GOT3 (cell line): ENCODE data around the gene STMN3.
"Not testable (repeated sequence)": the region's sequence is repeated elsewhere in the genome, so short reads cannot be mapped to it uniquely, and the experiment has no call there.

Source experiments
- DNase-seq: peaks from one replicate; lab custom pipeline; 2025; ENCODE audit warnings: mixed read lengths; lab: John Stamatoyannopoulos, UW

Gene STMN3

DNA sequence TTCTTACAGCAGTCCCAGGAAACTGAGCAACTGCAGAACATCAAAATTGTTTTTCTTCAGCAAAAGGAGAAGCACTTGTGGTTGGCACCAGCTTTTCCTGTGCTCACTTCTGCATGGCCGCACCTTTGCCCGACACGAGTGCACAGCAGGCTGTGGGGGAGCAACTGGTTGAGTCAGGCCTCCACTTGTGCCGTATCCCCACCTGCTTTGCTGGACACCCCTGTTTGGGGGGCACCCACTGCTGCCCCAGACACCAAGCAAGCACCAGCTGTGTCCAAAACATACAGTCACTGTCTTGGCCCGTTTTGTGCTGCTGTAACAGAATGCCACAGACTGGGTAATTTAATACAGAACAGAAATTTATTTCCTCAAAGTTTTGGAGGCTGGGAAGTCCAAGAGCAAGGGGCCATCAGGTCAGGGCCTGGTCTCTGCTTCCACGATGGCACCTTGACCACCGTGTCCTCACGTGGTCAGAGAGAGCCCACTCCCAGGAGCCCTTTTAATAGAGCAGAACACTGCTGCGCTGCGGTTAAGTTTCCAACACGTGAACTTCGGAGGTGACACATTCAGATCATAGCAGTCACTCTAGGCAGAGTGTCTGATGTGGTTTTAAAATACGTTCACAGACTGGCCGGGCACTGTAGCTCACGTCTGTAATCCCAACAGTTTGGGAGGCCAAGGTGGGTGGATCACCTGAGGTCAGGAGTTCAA, 17.6 kb downstream of the STMN3 start:
- no peak for DNase-seq

DNA sequence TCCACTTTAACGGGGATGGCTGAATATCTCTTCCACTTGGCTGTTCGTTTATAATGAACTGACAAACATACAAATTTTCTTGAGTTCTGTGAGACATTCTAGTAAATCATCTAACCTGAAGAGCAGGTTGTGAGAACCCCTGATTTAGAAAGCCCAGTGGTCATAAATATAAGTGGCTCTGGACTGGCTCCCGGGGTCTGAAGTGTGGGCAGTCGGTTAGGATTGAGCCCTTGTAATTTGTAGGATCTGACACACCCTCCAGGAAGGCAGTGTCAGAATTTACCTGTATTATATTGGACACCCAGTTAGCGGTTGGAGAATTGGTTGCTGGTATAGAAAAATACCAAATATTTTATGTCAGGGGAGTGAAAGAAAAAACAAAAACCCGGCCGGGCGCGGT, 19.5 kb downstream of the STMN3 start:
- DNase-seq = no peak

DNA sequence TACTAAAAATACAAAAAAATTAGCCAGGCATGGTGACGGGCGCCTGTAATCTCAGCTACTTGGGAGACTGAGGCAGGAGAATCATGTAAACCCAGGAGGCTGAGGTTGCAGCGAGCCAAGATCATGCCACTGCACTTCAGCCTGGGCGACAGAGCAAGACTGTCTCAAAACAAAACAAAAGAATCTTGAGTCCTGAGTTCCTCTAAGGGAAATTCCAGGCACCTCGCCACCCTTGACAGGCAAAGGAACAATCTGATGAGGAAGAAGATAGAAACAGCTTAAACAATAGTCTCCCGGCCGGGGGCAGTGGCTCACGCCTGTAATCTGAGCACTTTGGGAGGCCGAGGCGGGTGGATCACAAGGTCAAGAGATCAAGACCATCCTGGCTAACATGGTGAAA, 21.8 kb downstream of the STMN3 start:
- not testable (repeated sequence) for DNase-seq

DNA sequence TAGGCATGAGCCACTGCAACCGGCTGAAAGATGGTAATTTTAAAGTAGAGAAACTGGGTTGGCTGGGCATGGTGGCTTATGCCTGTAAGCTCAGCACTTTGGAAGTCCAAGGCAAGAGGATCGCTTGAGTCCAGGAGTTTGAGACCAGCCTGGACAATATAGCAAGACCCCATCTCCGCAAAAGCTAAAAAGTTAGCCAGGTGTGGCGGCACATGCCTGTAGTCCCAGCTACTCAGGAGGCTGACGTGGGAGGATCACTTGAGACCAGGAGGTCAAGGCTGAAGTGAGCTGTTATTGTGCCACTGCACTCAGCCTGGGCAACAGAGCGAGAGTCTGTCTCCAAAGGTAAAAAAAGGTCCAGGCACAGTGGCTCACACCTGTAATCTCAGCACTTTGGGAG, 22.3 kb downstream of the STMN3 start:
- DNase-seq = not testable (repeated sequence)

DNA sequence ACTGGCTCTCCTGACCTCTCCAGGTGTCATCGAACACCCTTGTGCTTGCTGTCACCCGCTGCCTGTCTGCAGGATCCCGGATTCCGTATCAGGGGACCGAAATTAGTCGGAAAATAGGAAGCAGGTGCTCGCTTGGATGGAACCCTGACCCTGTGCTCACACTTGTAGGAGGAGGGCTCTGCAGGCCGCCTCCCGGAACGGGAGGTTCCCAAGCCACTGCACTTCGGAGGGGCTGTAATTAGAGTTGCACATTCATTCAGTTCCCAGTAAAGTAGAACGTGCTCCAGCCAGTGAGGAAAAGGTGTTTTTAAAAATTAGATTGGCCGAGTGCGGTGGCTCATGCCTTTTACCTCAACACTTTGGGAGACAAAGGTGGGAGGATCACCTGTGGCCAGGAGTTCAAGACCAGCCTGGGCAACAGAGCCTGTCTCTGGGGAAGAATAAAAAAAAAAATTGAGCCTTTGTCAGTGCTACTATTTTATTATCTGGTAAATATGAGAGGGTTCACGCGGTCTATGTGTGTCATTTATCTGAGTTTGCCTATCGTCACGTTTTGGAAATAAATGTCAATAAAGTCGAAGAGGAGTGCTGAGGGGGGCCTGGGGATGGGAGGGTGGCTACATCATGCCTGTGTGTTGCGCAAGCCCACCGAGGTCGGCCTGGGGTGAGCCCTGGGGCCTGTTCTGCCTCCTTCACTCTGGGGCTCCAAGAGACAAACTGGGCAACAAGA, 24.8 kb downstream of the STMN3 start:
- DNase-seq = peak; percentile 25

DNA sequence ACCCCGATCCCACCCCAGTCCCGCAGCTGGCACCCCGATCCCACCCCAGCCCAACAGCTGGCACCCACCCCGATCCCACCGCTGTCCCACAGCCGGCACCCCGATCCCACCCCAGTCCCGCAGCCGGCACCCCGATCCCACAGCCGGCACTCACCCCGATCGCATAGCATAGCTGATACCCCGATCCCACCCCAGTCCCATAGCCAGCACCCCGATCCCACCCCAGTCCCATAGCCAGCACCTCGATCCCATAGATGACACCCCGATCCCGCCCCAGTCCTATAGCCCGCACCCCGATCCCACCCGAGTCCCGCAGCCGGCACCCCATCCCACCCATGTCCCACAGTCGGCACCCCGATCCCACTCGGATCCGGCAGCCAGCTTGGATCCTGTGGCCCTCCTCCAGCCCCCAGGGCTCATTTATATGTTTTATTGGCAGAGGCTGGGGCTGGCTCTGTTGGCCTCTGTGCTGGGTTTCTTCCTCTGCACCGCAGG, 25.4 kb downstream of the STMN3 start:
- DNase-seq = no peak

DNA sequence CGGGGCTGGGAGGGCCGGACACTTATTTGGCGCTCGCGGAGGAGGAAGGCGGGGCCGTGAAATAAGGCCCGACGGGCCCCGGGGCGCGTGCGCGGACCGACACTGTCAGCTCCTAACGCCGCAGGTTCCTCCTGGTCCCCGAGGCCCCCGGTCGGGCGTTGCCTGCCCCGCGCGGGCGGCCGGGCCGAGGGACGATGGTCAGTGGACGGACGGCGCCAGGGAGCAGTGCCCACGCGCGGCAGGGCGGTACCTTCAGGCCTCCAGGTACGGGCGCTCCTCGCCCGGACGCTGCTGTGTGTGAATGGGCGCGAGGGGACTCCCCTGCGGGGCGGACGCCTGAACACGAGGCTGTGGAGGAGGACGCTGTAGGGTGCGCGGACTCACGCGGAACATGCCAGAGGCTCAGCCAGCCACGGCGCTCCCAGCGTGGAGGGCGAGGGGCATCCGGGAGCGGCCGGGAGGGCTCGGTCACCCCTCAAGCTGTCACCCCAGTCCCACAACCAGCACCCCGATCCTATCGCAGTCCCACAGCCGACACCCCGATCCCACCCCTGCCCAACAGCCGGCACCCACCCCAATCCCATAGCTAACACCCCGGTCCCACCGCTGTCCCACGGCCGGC, 26.0 kb downstream of the STMN3 start:
- peak; percentile 91 for DNase-seq

DNA sequence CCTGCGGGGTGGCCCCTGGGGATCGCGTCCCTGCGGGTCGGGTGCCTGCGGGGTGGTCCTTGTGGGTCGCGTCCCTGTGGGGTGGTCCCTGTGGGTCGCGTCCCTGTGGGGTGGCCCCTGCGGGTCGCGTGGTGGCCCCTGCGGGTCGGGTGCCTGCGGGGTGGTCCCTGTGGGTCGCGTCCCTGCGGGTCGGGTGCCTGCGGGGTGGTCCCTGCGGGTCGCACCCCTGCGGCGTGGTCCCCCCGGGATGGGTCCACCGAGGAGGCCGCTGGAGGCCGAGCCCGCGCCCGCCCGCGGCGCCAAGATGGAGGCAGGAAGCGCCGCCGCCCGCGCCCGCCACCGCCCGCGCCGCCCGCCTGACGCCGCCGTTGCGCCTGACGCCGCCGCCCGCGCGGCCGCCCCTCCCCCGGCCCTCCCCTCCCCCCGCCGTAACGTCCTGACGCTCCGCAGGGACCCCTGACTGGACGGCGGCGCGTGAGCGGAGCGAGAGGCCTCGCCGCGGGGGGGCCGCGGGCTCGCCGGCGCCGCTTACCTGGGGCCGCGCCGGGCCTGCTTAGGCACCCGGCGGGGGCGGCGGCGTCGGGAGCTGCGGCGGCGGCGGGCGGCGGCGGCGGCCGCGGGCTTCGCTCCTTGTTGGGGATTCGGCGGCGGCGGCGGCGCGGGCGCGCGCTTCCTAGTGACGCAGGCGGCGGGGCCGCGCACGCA, 26.6 kb downstream of the STMN3 start, which contains the start of gene GMEB2:
Gene GMEB2, minus strand, starts transcription at position 678 of the 705 bp plus-strand sequence. CDS start 7,704 bp downstream, outside the sequence.
- peak; percentile 75 for DNase-seq

DNA sequence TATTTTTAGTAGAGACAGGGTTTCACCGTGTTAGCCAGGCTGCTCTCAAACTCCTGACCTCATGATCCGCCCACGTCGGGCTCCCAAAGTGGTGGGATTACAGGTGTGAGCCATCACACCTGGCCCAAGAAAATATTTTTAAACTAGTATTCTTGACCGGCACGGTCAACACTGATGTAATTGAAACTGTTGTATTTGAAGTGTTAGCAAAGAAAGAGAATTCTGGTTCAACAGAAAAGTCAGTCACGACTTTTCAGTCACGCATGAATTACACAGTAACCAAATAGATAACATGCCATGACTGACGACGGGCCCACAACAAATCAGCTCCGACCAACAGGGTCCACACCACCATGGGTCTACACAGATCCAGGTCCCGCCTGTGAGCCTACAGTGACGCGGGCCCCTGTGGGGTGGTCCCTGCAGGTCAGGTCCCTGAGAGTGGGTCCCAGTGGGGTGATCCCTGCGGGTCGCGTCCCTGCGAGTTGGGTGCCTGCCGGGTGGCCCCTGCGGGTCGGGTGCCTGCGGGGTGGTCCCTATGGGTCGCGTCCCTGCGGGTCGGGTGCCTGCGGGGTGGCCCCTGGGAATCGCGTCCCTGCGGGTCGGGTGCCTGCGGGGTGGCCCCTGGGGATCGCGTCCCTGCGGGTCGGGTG, 27.3 kb downstream of the STMN3 start:
- DNase-seq = no peak

DNA sequence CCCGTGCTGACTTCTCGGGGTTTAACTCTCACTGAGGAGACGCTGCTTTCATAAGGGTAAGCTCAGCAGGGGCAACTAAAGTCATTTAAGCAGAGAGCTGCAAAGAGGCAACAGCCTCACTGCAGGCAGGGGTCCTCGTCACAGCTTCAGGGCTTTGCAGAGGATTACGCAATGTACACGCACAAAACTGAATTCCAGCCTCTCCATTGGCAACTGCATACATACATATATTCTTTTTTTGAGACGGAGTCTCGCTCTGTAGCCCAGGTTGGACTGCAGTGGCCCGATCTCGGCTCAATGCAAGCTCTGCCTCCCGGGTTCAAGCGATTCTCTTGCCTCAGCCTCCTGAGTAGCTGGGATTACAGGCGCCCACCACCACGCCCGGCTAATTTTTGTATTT, 28.7 kb downstream of the STMN3 start:
- no peak for DNase-seq

DNA sequence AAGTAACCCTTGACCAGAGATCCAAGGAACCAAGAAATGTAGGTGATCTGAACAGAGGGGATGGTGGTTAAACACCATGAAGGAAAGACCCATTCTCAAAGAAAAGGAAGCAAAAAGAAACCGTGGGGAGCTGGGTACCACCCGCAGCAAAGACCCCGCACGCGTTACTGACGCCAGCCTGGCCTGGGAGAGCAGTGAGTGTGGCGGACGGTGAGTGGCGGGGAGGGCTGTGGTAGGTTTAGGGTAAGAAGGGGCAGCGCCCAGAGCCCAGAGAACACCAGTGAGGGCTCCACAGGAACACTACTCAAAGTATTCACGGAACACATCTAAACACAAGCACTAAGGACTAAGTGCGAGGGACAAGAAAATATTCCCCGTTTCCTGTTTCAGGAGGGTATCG, 30.5 kb downstream of the STMN3 start:
- no peak for DNase-seq

DNA sequence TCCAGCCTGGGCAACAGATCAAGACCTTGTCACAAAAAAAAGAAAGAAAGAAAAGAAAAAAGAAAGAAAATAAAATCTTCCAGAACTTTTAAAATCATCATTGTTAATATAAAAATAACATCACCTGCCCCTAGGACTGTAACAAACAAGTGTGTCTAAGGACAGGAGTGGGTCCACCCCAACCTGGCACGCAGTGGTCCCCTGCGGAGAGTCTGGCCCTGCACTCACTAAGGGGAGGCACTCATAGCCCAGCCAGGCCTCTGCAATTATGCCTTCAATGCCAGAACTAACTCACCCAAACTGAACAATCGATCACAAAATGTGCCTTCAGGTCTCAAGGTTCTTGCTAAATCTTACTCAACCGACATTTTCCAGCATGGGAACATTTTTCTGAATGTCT, 31.1 kb downstream of the STMN3 start:
- no peak for DNase-seq

DNA sequence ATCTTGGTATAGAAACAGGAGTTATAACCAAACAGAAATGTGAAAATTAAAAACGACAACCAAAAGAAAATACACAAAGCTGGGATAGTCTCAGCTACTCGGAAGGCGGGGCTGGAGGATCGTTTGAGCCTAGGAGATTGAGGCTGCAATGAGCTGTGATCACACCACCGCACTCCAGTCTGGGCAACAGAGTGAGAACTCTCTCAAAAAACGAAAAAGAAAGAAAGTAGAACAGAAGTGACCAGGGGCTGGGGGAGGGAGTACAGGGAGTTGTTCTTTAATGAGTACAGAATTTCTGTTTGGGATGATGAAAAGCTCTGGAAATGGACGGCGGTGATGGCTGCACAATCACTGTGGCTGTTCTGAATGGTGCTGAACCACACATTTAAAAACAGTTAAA, 32.2 kb downstream of the STMN3 start:
- DNase-seq = no peak

DNA sequence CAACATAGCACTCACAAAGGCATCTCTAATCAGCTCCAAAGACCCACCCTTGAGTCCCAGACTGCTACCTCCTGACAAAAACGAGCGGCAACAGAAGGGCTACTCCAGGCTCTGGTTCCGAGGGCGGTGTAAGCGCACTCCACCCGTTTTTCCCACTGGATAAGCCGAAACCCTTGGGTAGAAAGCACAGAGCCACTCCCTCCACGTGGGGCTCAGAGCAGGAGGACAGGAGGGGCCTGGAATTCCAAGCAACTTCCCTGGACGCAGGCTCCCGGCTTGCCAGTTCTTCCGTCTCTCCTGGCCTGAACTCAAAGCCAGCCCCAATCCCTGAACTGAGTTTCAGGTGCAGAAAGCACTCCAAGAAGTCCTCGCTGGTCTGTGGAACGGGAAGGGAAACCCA, 33.7 kb downstream of the STMN3 start:
- DNase-seq = no peak

DNA sequence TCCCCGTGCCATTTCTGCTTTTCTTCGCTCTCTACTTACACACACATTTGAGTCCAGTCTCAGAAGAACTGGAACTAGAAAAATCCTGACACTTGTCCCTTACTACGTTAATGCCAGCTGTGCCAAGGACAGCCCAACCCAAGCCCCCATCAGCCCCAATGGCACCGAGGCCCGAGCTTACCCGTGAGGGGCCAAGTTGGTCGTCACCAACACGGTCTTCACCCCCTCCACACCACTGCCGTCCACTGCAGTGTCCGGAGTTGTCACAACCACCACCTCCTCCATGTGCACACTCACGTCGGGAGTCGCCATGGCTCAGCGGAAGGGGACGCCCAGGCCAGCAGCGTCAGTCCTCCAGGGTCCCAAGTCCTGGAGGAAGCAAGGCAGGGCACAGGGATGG, 34.1 kb downstream of the STMN3 start:
- no peak for DNase-seq

DNA sequence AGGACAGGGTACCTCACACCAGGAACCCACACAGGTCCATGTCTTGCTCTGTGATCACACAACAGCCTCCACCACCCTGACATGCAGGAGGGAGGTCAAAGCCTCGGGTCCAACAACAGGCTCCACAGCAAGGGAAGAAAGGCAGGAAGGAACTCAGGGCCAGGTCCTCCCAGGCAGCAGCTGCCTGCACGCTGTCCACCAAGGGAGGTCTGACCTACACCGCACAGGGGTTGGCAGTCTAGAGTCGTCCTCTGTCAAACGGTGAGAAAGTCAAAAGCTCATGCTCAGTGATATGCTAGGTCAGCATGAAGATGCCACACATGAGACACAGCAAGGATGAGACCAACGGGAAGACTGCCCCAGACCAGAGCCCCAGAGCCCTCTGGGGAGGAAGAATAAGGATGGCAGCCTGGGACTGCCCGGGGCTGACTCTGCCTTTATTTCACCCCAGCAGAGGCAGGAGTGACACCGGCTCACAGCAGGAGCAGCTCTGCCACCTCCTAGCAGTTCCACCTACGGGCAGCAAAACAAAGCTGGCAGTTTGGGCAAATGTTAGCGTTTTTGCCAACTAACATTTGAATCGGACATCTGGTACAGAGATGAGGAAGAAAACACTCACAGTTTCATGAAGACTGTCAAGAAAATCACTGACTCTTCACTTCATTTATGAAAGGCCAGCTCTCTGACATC, 34.8 kb downstream of the STMN3 start:
- no peak for DNase-seq

DNA sequence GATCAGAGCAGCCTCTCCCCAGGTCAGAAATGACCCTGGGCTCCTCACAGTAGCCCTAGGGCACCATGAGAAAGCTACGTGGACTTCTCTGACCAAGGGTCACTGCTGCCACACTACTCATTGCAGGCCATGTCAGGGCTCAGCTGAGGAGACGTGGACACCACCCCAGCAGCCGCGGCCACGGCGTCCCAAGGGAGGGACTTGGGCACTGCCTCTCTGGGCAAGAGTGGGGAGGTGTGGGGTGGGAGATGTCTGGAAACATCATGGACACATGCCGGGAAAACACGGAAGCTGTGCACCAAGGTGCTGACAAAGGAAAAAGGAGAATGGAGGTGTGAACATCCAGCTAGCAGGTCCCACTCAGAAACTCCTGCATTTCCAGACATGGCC, 35.4 kb downstream of the STMN3 start:
- no peak for DNase-seq

DNA sequence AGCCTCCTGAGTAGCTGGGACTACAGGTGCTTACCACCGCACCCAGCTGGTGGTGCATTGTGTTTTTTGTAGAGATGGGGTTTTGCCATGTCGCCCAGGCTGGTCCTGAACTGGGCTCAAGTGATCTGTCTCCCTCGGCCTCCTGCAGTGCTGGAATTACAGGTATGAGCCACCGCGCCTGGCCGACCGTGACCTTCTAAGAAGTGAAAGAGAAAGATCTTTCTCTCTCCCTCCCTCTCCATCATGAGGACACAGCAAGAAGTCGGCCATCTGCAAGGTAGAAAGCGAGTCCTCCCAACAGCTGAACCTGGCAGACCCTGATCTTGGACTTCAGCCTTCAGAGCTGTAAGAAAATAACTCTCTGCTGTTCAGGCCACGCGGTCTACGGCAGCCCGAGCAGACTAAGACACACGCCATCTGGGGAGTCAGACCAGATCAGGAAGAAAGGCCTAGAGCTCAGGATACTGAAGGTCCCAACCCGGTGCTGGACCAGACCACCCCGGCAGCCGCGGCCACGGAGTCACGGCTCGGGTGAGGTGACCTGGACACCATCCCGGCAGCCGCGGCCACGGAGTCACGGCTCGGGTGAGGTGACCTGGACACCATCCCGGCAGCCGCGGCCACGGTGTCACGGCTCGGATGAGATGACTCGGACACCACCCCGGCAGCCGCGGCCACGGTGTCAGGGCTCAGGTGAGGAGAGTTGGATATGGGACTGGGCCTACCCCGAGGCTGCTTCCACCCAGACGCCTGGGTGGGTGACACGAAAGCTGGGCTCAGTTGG, 35.9 kb downstream of the STMN3 start:
- DNase-seq = no peak

DNA sequence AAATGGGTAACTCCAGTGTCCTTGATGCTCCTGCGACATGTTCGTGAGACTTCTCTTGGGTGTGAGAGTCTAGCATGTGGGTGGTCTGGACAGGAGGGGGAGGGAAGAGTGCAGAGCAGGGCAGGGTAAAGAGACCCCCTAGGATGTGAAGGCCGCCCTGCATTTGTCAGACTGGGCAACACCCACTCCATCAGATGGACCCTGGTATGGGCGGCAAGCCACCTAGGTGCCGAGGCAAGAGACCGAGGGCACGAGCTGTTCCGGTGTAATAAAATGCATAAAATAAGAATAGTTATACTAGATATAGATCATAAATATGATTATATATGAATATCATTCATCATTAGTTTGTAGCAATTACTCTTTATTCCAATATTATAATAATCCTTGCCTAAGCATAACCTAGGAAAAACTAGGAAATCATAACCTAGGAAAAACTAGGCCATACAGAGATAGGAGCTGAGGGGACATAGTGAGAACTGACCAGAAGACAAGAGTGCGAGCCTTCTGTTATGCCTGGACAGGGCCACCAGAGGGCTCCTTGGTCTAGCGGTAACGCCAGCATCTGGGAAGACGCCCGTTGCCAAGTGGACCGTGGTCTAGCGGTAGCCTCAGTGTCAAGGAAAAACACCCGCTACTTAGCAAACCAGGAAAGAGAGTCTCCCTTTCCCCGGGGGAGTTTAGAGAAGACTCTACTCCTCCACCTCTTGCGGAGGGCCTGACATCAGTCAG, 39.2 kb downstream of the STMN3 start:
- DNase-seq = not testable (repeated sequence)
